Measurements from ENCODE around the gene AGBL2.
A peak's percentile ranks its signal among the peaks of the same experiment; 100 is the strongest.

GRCh38 chr11:47616726-47617416 lies 98.3 kb downstream of the AGBL2 start:
- TF ChIP-seq EZH2phosphoT487 (IDR thresholded peaks at IDR 0.05; ENCODE audit: low read length) (no peak), CTCF (IDR thresholded peaks at IDR 0.05; ENCODE audit: low read length) (peak; percentile 81), EZH2 (optimal IDR thresholded peaks at IDR 0.05; ENCODE audit: low read depth, low read length) (no peak)
